ENCODE data around the gene CAPS2. TPM values are rescaled to one million over a fixed set of nuclear protein-coding genes. Genes with fewer than 3 reads are reported as not detected.

CAPS2 gene
- polyA plus RNA-seq, 3 donors, result 6.9 to 9.5 (median 7.4) TPM

Other genes with a start within 250 kb of the CAPS2 start
- gene KCNC2, start 120.5 kb downstream of the CAPS2 start, polyA plus RNA-seq (ENCODE audit: insufficient read length in 3 of 3), result under 1 TPM; 0.40 to 0.55 (median 0.44) TPM
- gene GLIPR1L1, start 4.3 kb upstream of the CAPS2 start, polyA plus RNA-seq (ENCODE audit: insufficient read length in 3 of 3), result under 1 TPM in 2 of 3 donors, not detected in 1; 0.24 to 0.60 TPM
- 1 to 10 TPM; 2.3 to 4.0 (median 2.9) TPM for gene GLIPR1L2, start 60.8 kb upstream of the CAPS2 start, polyA plus RNA-seq (ENCODE audit: insufficient read length in 3 of 3)
- gene GLIPR1, start 150.4 kb upstream of the CAPS2 start, polyA plus RNA-seq (ENCODE audit: insufficient read length in 3 of 3), result 10 to 100 TPM; 12.3 to 17.3 (median 14.6) TPM
- 100 to 1,000 TPM in 1 of 3 donors, 10 to 100 TPM in 2; 90.2 to 117 (median 98.5) TPM for gene KRR1, start 181.3 kb upstream of the CAPS2 start, polyA plus RNA-seq (ENCODE audit: insufficient read length in 3 of 3)

All from right renal cortex interstitium (tissue), 3 donors.